ENCODE results near the gene IGFBP5. TPM values are rescaled to one million over a fixed set of nuclear protein-coding genes. Genes with fewer than 3 reads are reported as not detected.

Gene IGFBP5
- polyA plus RNA-seq, 1 donor from 2014 or later, result 1.6 TPM

DNA sequence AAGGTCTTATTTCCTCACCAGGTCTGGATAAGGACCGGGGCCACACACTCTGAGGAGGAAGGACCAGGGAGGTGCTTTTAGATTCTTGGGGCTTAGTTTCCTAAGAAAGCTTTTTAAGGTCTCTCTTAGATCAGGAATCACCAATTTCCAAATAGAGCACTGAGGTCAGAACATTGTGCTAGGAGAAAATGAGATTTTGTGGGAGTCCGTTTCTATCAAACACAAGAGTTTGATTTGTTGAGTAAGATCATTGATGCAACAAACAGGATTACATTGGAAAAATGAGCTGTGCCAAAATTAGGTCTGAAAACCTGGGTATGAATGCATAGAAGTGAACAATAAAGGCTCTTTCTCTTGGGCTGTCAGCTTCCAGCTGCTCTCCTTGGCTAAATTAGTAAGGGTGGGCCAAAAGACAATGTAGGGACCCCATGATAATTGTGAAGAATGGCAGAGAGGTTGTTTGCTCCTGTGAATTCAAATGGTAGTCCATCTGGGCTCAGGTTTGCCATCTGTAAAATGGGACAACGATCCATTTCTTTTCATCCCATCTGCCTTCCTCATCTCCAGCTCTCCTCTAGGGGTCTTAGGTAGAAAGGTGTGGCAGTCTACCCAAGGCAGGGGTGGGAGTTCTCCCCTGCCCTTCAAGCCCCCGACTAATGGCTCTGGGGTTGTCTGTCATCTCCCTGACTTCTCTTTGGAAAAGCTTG is 42.1 kb downstream of the IGFBP5 start:
- Histone ChIP-seq H2AFZ (ENCODE audit: low read depth, low read length) (no peak overlapping the region), H3K9me3 (ENCODE audit: low read length) (no peaks in the 10 kb centered on the region), H3K4me2 (ENCODE audit: low read length) (no peak overlapping the region), H3K27me3 (ENCODE audit: insufficient read depth, low read depth, low read length) (no peaks in the 10 kb centered on the region), H3K79me2 (replicated peaks; ENCODE audit: insufficient read depth, low read length) (peaks cover 47% of the 10 kb centered on the region), H3K9ac (ENCODE audit: low read length) (no peak overlapping the region), H3F3A (ENCODE audit: insufficient read depth, low read length, poor library complexity, severe bottlenecking) (no peaks in the 10 kb centered on the region), H3K4me3 (ENCODE audit: low read length) (no peak overlapping the region), H3K27ac (ENCODE audit: low read length) (no peak overlapping the region), H3K36me3 (ENCODE audit: insufficient read depth, low read length) (no peaks in the 10 kb centered on the region), H4K20me1 (ENCODE audit: insufficient read depth) (no peaks in the 10 kb centered on the region), H3K9me2 (ENCODE audit: insufficient read depth, low read length) (no peaks in the 10 kb centered on the region)
- TF ChIP-seq, protein P1, sequence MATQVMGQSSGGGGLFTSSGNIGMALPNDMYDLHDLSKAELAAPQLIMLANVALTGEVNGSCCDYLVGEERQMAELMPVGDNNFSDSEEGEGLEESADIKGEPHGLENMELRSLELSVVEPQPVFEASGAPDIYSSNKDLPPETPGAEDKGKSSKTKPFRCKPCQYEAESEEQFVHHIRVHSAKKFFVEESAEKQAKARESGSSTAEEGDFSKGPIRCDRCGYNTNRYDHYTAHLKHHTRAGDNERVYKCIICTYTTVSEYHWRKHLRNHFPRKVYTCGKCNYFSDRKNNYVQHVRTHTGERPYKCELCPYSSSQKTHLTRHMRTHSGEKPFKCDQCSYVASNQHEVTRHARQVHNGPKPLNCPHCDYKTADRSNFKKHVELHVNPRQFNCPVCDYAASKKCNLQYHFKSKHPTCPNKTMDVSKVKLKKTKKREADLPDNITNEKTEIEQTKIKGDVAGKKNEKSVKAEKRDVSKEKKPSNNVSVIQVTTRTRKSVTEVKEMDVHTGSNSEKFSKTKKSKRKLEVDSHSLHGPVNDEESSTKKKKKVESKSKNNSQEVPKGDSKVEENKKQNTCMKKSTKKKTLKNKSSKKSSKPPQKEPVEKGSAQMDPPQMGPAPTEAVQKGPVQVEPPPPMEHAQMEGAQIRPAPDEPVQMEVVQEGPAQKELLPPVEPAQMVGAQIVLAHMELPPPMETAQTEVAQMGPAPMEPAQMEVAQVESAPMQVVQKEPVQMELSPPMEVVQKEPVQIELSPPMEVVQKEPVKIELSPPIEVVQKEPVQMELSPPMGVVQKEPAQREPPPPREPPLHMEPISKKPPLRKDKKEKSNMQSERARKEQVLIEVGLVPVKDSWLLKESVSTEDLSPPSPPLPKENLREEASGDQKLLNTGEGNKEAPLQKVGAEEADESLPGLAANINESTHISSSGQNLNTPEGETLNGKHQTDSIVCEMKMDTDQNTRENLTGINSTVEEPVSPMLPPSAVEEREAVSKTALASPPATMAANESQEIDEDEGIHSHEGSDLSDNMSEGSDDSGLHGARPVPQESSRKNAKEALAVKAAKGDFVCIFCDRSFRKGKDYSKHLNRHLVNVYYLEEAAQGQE (IDR thresholded peaks at IDR 0.05; ENCODE audit: borderline replicate concordance), result no peak
- TF ChIP-seq EP300 (conservative IDR thresholded peaks at IDR 0.05; ENCODE audit: poor library complexity, severe bottlenecking) (no peak), TAF1 (IDR thresholded peaks at IDR 0.05; ENCODE audit: low read depth) (no peak), SMC3 (conservative IDR thresholded peaks at IDR 0.05; ENCODE audit: poor library complexity) (no peak)
- TF ChIP-seq, protein P2, sequence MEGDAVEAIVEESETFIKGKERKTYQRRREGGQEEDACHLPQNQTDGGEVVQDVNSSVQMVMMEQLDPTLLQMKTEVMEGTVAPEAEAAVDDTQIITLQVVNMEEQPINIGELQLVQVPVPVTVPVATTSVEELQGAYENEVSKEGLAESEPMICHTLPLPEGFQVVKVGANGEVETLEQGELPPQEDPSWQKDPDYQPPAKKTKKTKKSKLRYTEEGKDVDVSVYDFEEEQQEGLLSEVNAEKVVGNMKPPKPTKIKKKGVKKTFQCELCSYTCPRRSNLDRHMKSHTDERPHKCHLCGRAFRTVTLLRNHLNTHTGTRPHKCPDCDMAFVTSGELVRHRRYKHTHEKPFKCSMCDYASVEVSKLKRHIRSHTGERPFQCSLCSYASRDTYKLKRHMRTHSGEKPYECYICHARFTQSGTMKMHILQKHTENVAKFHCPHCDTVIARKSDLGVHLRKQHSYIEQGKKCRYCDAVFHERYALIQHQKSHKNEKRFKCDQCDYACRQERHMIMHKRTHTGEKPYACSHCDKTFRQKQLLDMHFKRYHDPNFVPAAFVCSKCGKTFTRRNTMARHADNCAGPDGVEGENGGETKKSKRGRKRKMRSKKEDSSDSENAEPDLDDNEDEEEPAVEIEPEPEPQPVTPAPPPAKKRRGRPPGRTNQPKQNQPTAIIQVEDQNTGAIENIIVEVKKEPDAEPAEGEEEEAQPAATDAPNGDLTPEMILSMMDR (IDR thresholded peaks at IDR 0.05; ENCODE audit: poor library complexity, severe bottlenecking), result no peak

GRCh38 chr2:216652566-216652965 is 42.8 kb downstream of the IGFBP5 start:
- Histone ChIP-seq H2AFZ (ENCODE audit: low read depth, low read length) (no peak overlapping the region), H3K9ac (ENCODE audit: low read length) (no peak overlapping the region), H3K9me2 (ENCODE audit: insufficient read depth, low read length) (no peaks in the 10 kb centered on the region), H3K4me2 (ENCODE audit: low read length) (no peak overlapping the region), H3K9me3 (ENCODE audit: low read length) (no peaks in the 10 kb centered on the region), H4K20me1 (ENCODE audit: insufficient read depth) (no peaks in the 10 kb centered on the region), H3K4me3 (ENCODE audit: low read length) (no peak overlapping the region), H3K79me2 (replicated peaks; ENCODE audit: insufficient read depth, low read length) (peaks cover 44% of the 10 kb centered on the region), H3F3A (ENCODE audit: insufficient read depth, low read length, poor library complexity, severe bottlenecking) (no peaks in the 10 kb centered on the region), H3K36me3 (ENCODE audit: insufficient read depth, low read length) (no peaks in the 10 kb centered on the region), H3K27ac (ENCODE audit: low read length) (no peak overlapping the region), H3K27me3 (ENCODE audit: insufficient read depth, low read depth, low read length) (no peaks in the 10 kb centered on the region)
- TF ChIP-seq, protein P1 (IDR thresholded peaks at IDR 0.05; ENCODE audit: borderline replicate concordance), result no peak
- TF ChIP-seq EP300 (conservative IDR thresholded peaks at IDR 0.05; ENCODE audit: poor library complexity, severe bottlenecking) (no peak), SMC3 (conservative IDR thresholded peaks at IDR 0.05; ENCODE audit: poor library complexity) (no peak), POLR2AphosphoS5 (IDR thresholded peaks at IDR 0.05) (no peak), MXI1 (conservative IDR thresholded peaks at IDR 0.05; ENCODE audit: poor library complexity, severe bottlenecking) (no peak), EZH2 (IDR thresholded peaks at IDR 0.05; ENCODE audit: borderline replicate concordance, insufficient read depth, low read length, poor library complexity, severe bottlenecking) (no peak), TAF1 (IDR thresholded peaks at IDR 0.05; ENCODE audit: low read depth) (no peak), RAD21 (conservative IDR thresholded peaks at IDR 0.05) (no peak)
- TF ChIP-seq, protein P2 (IDR thresholded peaks at IDR 0.05; ENCODE audit: poor library complexity, severe bottlenecking), result no peak
